Stimulated activated CD4-positive, alpha-beta T cell treated with anti-CD3 and anti-CD28 coated beads, Interleukin-1b, Interleukin-23, amount 100 ng/mL, for 4 hours (primary cell): Measurements from ENCODE around the gene DVL3.

Experiments used
- DNase-seq, 2 donors: peaks; one replicate each; pipeline ENCODE4 v3.0.0-alpha.2; 2020; ENCODE audit warnings: low read depth in 2 of 2

The DVL3 gene

DNA sequence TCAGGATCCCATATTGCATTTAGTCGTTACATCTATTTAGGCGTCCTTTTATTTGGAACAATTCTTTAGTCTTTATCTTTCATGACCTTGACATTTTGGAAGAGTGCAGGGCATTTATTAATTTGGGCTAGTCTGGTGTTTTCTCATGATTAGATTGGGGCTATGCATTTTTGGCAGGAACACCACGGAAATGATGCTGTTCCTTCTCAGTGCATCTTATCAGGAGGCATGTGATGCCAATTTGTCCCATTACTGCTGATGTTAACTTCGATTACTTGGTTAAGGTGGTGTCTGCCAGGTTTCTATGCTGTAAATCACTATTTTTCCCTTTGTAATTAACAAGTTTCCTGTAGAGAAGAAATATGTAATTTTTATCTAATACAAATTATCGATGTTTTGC lies 56.1 kb downstream of the DVL3 start:
- no peak for DNase-seq

DNA sequence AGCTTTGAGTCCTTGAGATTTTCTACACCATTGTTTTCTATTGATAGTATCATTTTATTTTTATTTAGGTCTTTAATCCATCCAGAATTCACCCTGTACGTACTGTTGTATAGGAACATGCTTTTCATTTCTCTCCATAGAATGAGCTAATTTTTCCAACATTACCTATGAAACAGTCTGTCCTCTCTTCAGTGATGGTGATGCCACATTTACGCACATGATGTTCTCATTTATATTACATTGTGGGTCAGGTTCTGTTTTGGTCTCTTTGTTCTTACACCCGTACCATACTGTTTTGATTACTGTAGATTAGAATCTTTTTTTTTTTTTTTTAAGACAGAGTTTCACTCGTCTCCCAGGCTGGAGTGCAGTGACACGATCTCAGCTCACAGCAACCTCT lies 56.5 kb downstream of the DVL3 start:
- no peak for DNase-seq

DNA sequence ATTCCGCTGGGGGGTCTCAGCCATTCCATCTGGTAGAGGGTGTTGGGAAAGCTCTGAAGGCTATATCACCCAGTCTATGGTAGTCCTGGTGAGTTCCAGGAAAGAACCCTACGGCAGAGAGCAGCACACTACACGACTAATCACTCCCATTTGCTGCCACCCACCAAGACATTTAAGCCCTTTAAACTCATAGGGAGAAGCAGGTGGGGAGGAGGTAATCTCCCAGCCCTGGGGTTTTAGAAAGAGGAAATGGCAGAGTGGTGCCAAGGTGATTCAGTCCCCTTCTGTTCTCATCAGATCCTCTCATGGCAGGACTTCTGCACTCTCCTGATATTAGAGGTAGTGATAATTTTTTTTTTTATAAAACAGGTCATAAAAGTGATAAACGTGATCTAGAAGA lies 63.6 kb downstream of the DVL3 start:
- no peak for DNase-seq

DNA sequence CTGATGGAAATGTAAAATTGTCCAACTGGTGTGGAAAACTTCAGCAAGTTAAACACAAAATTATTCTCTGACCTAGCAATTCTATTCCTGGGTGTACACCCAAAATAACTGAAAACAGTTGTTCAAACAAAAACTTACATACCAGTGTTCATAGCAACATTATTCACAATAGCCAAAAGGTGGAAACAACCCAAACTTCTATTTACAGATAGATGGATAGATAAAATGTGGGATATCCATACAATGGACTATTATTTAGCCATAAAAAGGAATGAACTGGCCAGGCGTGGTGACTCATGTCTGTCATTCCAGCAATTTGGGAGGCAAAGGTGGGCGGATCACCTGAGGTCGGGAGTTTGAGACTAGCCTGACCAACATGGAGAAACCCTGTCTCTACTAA lies 67.3 kb downstream of the DVL3 start:
- DNase-seq, result no peak
